Nephron (organoid): ENCODE data around the gene SORCS3.

ENCODE experiments used
- H3K27ac Mint-ChIP-seq, 3 experiments: 2 replicates each; pipeline ENCODE4 v1.8.0; 2020; ENCODE audit warnings: mixed read lengths in 3 of 3, mild to moderate bottlenecking in 2 of 3, moderate library complexity in 1 of 3
- H3K27me3 Mint-ChIP-seq: 2 replicates; pipeline ENCODE4 v1.8.0; 2021; ENCODE audit warnings: low read depth, mild to moderate bottlenecking, moderate library complexity, mixed read lengths
- H3K36me3 Mint-ChIP-seq: 2 replicates; pipeline ENCODE4 v1.8.0; 2020; ENCODE audit warnings: low read depth, mixed read lengths
- H3K4me1 Mint-ChIP-seq: 2 replicates; pipeline ENCODE4 v1.8.0; 2020; ENCODE audit warnings: mixed read lengths
- H3K4me3 Mint-ChIP-seq, 3 experiments: 2 replicates each; pipeline ENCODE4 v1.8.0; 2020; ENCODE audit warnings: mild to moderate bottlenecking in 3 of 3, mixed read lengths in 3 of 3, moderate library complexity in 2 of 3
- H3K9me3 Mint-ChIP-seq: 2 replicates; pipeline ENCODE4 v1.8.0; 2020; ENCODE audit warnings: mixed read lengths
- TF ChIP-seq, protein P1 (sequence below), 3 experiments: fragments of 200-600 bp; sonication (generic); IDR thresholded peaks; one replicate each; pipeline ENCODE4 v1.5.0; 2021; ENCODE audit warnings: antibody characterized with exemption in 3 of 3; ENCODE audit not compliant: unreplicated experiment in 3 of 3

SORCS3 gene

DNA sequence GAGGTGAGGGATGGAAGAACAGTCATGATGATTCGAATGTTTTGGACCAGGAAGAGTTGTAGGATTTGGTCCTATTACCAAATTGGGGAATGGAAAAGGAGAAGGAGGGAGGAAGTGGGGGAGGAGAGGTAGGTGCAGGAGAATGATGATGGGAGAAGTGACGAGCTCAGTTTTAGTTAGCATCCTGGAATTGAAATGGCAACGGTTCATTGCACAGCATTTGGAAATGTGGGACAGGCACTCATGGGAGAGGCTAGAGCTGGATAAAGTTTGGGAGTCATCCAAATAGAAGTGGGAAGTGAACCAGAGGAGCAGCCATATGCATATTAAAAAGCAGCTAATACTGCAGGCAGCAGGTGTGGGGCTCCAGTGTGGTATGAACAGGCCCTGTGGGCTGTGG, 253.6 kb downstream of the SORCS3 start:
- Mint-ChIP-seq H3K36me3 (peaks cover 3% of the 10 kb centered on the region), H3K4me1 (peaks cover 5% of the 10 kb centered on the region), H3K27me3 (no peaks in the 10 kb centered on the region), H3K9me3 (peaks cover 7% of the 10 kb centered on the region), H3K4me3 (no peak overlapping the region), H3K27ac (no peak overlapping the region)
- TF ChIP-seq, protein P1, sequence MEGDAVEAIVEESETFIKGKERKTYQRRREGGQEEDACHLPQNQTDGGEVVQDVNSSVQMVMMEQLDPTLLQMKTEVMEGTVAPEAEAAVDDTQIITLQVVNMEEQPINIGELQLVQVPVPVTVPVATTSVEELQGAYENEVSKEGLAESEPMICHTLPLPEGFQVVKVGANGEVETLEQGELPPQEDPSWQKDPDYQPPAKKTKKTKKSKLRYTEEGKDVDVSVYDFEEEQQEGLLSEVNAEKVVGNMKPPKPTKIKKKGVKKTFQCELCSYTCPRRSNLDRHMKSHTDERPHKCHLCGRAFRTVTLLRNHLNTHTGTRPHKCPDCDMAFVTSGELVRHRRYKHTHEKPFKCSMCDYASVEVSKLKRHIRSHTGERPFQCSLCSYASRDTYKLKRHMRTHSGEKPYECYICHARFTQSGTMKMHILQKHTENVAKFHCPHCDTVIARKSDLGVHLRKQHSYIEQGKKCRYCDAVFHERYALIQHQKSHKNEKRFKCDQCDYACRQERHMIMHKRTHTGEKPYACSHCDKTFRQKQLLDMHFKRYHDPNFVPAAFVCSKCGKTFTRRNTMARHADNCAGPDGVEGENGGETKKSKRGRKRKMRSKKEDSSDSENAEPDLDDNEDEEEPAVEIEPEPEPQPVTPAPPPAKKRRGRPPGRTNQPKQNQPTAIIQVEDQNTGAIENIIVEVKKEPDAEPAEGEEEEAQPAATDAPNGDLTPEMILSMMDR (IDR thresholded peaks at IDR 0.05; ENCODE audit: unreplicated experiment in 3 of 3): no peak

GRCh38 chr10:104895541-104895940, 254.5 kb downstream of the SORCS3 start:
- H3K4me1 Mint-ChIP-seq: peaks cover 5% of the 10 kb centered on the region
- peaks cover 3% of the 10 kb centered on the region for H3K9me3 Mint-ChIP-seq
- H3K36me3 Mint-ChIP-seq: peaks cover under 1% of the 10 kb centered on the region
- no peak overlapping the region for H3K4me3 Mint-ChIP-seq
- TF ChIP-seq, protein P1 (IDR thresholded peaks at IDR 0.05; ENCODE audit: unreplicated experiment in 3 of 3): no peak
- H3K27me3 Mint-ChIP-seq: no peaks in the 10 kb centered on the region
- H3K27ac Mint-ChIP-seq: no peak overlapping the region

DNA sequence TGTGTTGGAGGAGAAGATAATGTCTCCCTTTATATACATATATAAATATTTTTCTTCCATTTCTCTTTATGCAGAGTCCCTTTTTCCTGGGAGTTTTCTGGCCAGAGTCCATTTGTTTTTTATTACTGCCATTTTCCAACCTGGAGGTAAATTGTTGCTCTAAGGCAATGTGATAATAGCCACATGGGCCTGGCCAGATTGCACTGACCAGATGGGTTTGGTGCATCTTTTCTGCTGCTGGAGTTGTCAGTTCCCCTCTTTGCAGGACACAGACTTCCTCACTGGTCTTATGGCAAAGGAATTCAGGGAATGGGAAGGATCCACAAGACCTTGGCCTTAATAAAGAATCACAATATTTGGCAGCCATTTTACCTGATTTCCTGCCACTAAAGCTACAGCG, 254.9 kb downstream of the SORCS3 start:
- TF ChIP-seq, protein P1 (IDR thresholded peaks at IDR 0.05; ENCODE audit: unreplicated experiment in 3 of 3): no peak
- Mint-ChIP-seq H3K27me3 (no peaks in the 10 kb centered on the region), H3K36me3 (no peaks in the 10 kb centered on the region), H3K4me3 (no peak overlapping the region), H3K4me1 (peaks cover 5% of the 10 kb centered on the region), H3K27ac (no peak overlapping the region), H3K9me3 (no peaks in the 10 kb centered on the region)

DNA sequence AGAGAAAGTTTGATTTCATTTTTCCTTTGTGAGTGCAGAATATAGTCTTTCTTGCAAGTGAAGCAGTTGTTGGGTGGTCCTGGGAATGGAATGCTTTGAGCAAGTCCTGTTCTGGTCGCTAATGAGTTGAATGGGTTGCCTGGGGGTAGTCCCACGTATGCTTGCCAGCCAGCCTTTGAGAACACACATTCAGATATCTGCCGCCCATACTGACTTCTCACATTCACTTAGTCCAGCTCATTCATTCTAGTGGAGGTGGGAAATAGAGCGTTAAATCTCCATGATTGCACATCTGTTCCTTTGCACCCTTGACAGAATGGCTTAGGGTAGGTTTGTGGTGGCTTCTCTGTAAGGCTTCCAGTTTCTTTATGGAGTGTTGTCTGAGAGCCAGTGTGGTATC, 256.6 kb downstream of the SORCS3 start:
- Mint-ChIP-seq H3K27me3 (no peaks in the 10 kb centered on the region), H3K4me1 (peaks cover 5% of the 10 kb centered on the region), H3K9me3 (no peaks in the 10 kb centered on the region), H3K4me3 (no peak overlapping the region), H3K27ac (no peak overlapping the region), H3K36me3 (no peaks in the 10 kb centered on the region)
- TF ChIP-seq, protein P1 (IDR thresholded peaks at IDR 0.05; ENCODE audit: unreplicated experiment in 3 of 3): no peak

DNA sequence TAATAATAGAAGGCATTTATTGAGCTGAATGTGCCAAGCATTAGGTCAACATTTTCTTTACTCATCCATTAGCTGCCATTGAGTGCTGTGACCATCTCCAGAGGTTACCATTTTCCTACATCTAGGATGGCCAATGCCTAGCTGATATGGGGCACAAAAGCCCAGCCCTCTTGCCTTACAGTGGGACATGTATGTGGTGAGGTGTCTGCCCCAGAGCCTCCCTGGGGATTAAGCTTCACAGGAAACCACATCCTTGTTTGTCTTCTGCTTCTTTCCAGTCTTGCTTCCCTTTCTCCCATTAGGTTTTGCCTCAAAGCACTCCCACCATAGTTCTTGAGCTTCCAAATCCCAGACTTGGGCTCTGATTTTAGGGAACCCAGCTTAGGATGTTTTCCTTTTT, 258.7 kb downstream of the SORCS3 start:
- H3K9me3 Mint-ChIP-seq: no peaks in the 10 kb centered on the region
- H3K4me3 Mint-ChIP-seq: no peak overlapping the region
- peaks cover 11% of the 10 kb centered on the region for H3K4me1 Mint-ChIP-seq
- no peaks in the 10 kb centered on the region for H3K27me3 Mint-ChIP-seq
- H3K27ac Mint-ChIP-seq: no peak overlapping the region
- TF ChIP-seq, protein P1 (IDR thresholded peaks at IDR 0.05; ENCODE audit: unreplicated experiment in 3 of 3): no peak
- no peaks in the 10 kb centered on the region for H3K36me3 Mint-ChIP-seq

GRCh38 chr10:104903433-104903832, 262.3 kb downstream of the SORCS3 start:
- Mint-ChIP-seq H3K4me3 (no peak overlapping the region), H3K27me3 (peaks cover 4% of the 10 kb centered on the region)

More at GRCh38 chr10:104903433-104903832, 262.3 kb downstream of the SORCS3 start:
- Mint-ChIP-seq H3K9me3 (no peaks in the 10 kb centered on the region), H3K27ac (no peak overlapping the region), H3K4me1 (peaks cover 6% of the 10 kb centered on the region), H3K36me3 (no peaks in the 10 kb centered on the region)
- TF ChIP-seq, protein P1 (IDR thresholded peaks at IDR 0.05; ENCODE audit: unreplicated experiment in 3 of 3): no peak
